ENCODE results near the gene MTOR.
A peak's percentile ranks its signal among the peaks of the same experiment; 100 is the strongest.
"Not testable (repeated sequence)": the region's sequence is repeated elsewhere in the genome, so short reads cannot be mapped to it uniquely, and the experiment has no call there.

Gene MTOR

GRCh38 chr1:11170102-11170501 lies 92.2 kb downstream of the MTOR start:
- no peak overlapping the region for H3K27ac ChIP-seq (ENCODE audit: low read depth in 2 of 2, low read length in 2 of 2)
- H3K4me1 ChIP-seq (ENCODE audit: control insufficient read depth in 2 of 2, insufficient read depth in 2 of 2, low read length in 2 of 2), result no peaks in the 10 kb centered on the region
- no peaks in the 10 kb centered on the region for H3K27me3 ChIP-seq (ENCODE audit: control insufficient read depth in 2 of 2, insufficient read depth in 2 of 2, low read length in 2 of 2)
- H3K9me3 ChIP-seq (ENCODE audit: control insufficient read depth in 2 of 2, low read length in 2 of 2), result no peaks in the 10 kb centered on the region
- H3K4me3 ChIP-seq (ENCODE audit: low read length in 2 of 2), result no peak overlapping the region
- H3K9ac ChIP-seq (ENCODE audit: low read depth in 1 of 2, low read length in 2 of 2), result no peak overlapping the region
- peaks cover 2 to 3% of the 10 kb centered on the region in 2 donors for H3K36me3 ChIP-seq (ENCODE audit: control insufficient read depth in 2 of 2, insufficient read depth in 2 of 2, low read length in 2 of 2)

- H3K9me3 ChIP-seq (ENCODE audit: control insufficient read depth in 2 of 2, low read length in 2 of 2), result no peaks in the 10 kb centered on the region
- peaks cover 2 to 3% of the 10 kb centered on the region in 2 donors for H3K36me3 ChIP-seq (ENCODE audit: control insufficient read depth in 2 of 2, insufficient read depth in 2 of 2, low read length in 2 of 2)
- H3K9ac ChIP-seq (ENCODE audit: low read depth in 1 of 2, low read length in 2 of 2), result no peak overlapping the region
- no peak overlapping the region for H3K27ac ChIP-seq (ENCODE audit: low read depth in 2 of 2, low read length in 2 of 2)
- no peaks in the 10 kb centered on the region for H3K4me1 ChIP-seq (ENCODE audit: control insufficient read depth in 2 of 2, insufficient read depth in 2 of 2, low read length in 2 of 2)
- no peak overlapping the region for H3K4me3 ChIP-seq (ENCODE audit: low read length in 2 of 2)
- no peaks in the 10 kb centered on the region for H3K27me3 ChIP-seq (ENCODE audit: control insufficient read depth in 2 of 2, insufficient read depth in 2 of 2, low read length in 2 of 2)
Observed at GRCh38 chr1:11169202-11169601, 93.1 kb downstream of the MTOR start.

DNA sequence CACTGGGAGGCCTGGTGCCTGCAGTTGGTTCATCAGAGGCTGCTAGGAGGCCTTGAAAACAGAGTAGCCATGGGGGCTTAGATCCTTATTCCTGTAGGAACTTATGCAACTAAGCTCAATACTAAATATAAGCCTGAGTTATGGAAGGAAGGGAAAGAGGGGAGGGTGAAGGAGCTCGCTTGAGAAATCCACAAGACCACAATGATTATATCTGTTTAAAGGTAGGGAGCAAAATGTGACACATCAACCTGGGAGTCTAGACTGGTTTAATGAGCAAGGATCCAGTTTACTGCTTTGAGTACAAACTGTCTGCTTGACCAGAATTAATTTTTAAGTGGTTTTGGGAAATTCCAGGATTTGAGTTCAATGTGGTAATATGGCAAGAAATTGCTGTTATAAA lies 93.6 kb downstream of the MTOR start:
- Histone ChIP-seq H3K9me3 (ENCODE audit: control insufficient read depth in 2 of 2, low read length in 2 of 2) (no peaks in the 10 kb centered on the region), H3K27me3 (ENCODE audit: control insufficient read depth in 2 of 2, insufficient read depth in 2 of 2, low read length in 2 of 2) (no peaks in the 10 kb centered on the region), H3K4me1 (ENCODE audit: control insufficient read depth in 2 of 2, insufficient read depth in 2 of 2, low read length in 2 of 2) (no peaks in the 10 kb centered on the region), H3K9ac (ENCODE audit: low read depth in 1 of 2, low read length in 2 of 2) (no peak overlapping the region), H3K36me3 (ENCODE audit: control insufficient read depth in 2 of 2, insufficient read depth in 2 of 2, low read length in 2 of 2) (peaks cover 2 to 3% of the 10 kb centered on the region in 2 donors), H3K4me3 (ENCODE audit: low read length in 2 of 2) (no peak overlapping the region), H3K27ac (ENCODE audit: low read depth in 2 of 2, low read length in 2 of 2) (no peak overlapping the region)

DNA sequence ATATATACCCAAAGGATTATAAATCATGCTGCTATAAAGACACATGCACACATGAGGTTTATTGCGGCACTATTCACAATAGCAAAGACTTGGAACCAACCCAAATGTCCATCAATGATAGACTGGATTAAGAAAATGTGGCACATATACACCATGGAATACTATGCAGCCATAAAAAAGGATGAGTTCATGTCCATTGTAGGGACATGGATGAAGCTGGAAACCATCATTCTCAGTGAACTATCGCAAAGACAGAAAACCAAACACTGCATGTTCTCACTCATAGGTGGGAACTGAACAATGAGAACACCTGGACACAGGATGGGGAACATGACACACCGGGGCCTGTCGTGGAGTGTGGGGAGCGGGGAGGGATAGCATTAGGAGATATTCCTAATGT lies 95.6 kb downstream of the MTOR start:
- H3K36me3 ChIP-seq (ENCODE audit: control insufficient read depth in 2 of 2, insufficient read depth in 2 of 2, low read length in 2 of 2); H3K4me3 ChIP-seq (ENCODE audit: low read length in 2 of 2); H3K4me1 ChIP-seq (ENCODE audit: control insufficient read depth in 2 of 2, insufficient read depth in 2 of 2, low read length in 2 of 2); H3K9ac ChIP-seq (ENCODE audit: low read depth in 1 of 2, low read length in 2 of 2); H3K27me3 ChIP-seq (ENCODE audit: control insufficient read depth in 2 of 2, insufficient read depth in 2 of 2, low read length in 2 of 2); H3K27ac ChIP-seq (ENCODE audit: low read depth in 2 of 2, low read length in 2 of 2); H3K9me3 ChIP-seq (ENCODE audit: control insufficient read depth in 2 of 2, low read length in 2 of 2): not testable (repeated sequence)

DNA sequence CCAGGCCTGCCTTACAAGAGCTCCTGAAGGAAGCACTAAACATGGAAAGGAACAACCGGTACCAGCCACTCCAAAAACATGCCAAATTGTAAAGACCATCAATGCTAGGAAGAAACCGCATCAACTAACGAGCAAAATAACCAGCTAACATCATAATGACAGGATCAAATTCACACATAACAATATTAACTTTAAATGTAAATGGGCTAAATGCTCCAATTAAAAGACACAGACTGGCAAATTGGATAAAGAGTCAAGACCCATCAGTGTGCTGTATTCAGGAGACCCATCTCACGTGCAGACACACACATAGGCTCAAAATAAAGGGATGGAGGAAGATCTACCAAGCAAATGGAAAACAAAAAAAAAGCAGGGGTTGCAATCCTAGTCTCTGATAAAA lies 99.6 kb downstream of the MTOR start:
- not testable (repeated sequence) for H3K4me1 ChIP-seq (ENCODE audit: control insufficient read depth in 2 of 2, insufficient read depth in 2 of 2, low read length in 2 of 2); H3K9ac ChIP-seq (ENCODE audit: low read depth in 1 of 2, low read length in 2 of 2); H3K9me3 ChIP-seq (ENCODE audit: control insufficient read depth in 2 of 2, low read length in 2 of 2); H3K27me3 ChIP-seq (ENCODE audit: control insufficient read depth in 2 of 2, insufficient read depth in 2 of 2, low read length in 2 of 2); H3K27ac ChIP-seq (ENCODE audit: low read depth in 2 of 2, low read length in 2 of 2); H3K36me3 ChIP-seq (ENCODE audit: control insufficient read depth in 2 of 2, insufficient read depth in 2 of 2, low read length in 2 of 2); H3K4me3 ChIP-seq (ENCODE audit: low read length in 2 of 2)

GRCh38 chr1:11158720-11159321 lies 103.5 kb downstream of the MTOR start:
- Histone ChIP-seq H3K27ac (ENCODE audit: low read depth in 2 of 2, low read length in 2 of 2) (no peak overlapping the region), H3K9ac (ENCODE audit: low read depth in 1 of 2, low read length in 2 of 2) (no peak overlapping the region), H3K36me3 (ENCODE audit: control insufficient read depth in 2 of 2, insufficient read depth in 2 of 2, low read length in 2 of 2) (peaks cover 16 to 18% of the 10 kb centered on the region in 2 donors), H3K4me1 (ENCODE audit: control insufficient read depth in 2 of 2, insufficient read depth in 2 of 2, low read length in 2 of 2) (no peaks in the 10 kb centered on the region), H3K9me3 (ENCODE audit: control insufficient read depth in 2 of 2, low read length in 2 of 2) (no peaks in the 10 kb centered on the region), H3K27me3 (ENCODE audit: control insufficient read depth in 2 of 2, insufficient read depth in 2 of 2, low read length in 2 of 2) (no peaks in the 10 kb centered on the region), H3K4me3 (ENCODE audit: low read length in 2 of 2) (no peak overlapping the region)

- no peaks in the 10 kb centered on the region for H3K9me3 ChIP-seq (ENCODE audit: control insufficient read depth in 2 of 2, low read length in 2 of 2)
- H3K27ac ChIP-seq (ENCODE audit: low read depth in 2 of 2, low read length in 2 of 2), result no peak overlapping the region
- no peak overlapping the region for H3K4me3 ChIP-seq (ENCODE audit: low read length in 2 of 2)
- H3K27me3 ChIP-seq (ENCODE audit: control insufficient read depth in 2 of 2, insufficient read depth in 2 of 2, low read length in 2 of 2), result no peaks in the 10 kb centered on the region
- H3K4me1 ChIP-seq (ENCODE audit: control insufficient read depth in 2 of 2, insufficient read depth in 2 of 2, low read length in 2 of 2), result no peaks in the 10 kb centered on the region
- peaks cover 16 to 18% of the 10 kb centered on the region in 2 donors for H3K36me3 ChIP-seq (ENCODE audit: control insufficient read depth in 2 of 2, insufficient read depth in 2 of 2, low read length in 2 of 2)
- no peak overlapping the region for H3K9ac ChIP-seq (ENCODE audit: low read depth in 1 of 2, low read length in 2 of 2)
Observed at GRCh38 chr1:11158291-11158690, 104.1 kb downstream of the MTOR start.

- no peak overlapping the region for H3K9ac ChIP-seq (ENCODE audit: low read depth in 1 of 2, low read length in 2 of 2)
- no peak overlapping the region for H3K4me3 ChIP-seq (ENCODE audit: low read length in 2 of 2)
- H3K27me3 ChIP-seq (ENCODE audit: control insufficient read depth in 2 of 2, insufficient read depth in 2 of 2, low read length in 2 of 2), result no peaks in the 10 kb centered on the region
- H3K9me3 ChIP-seq (ENCODE audit: control insufficient read depth in 2 of 2, low read length in 2 of 2), result no peaks in the 10 kb centered on the region
- H3K4me1 ChIP-seq (ENCODE audit: control insufficient read depth in 2 of 2, insufficient read depth in 2 of 2, low read length in 2 of 2), result no peaks in the 10 kb centered on the region
- no peak overlapping the region for H3K27ac ChIP-seq (ENCODE audit: low read depth in 2 of 2, low read length in 2 of 2)
- H3K36me3 ChIP-seq (ENCODE audit: control insufficient read depth in 2 of 2, insufficient read depth in 2 of 2, low read length in 2 of 2), result peaks cover 16 to 18% of the 10 kb centered on the region in 2 donors
Observed at GRCh38 chr1:11157867-11158266, 104.5 kb downstream of the MTOR start.

GRCh38 chr1:11157394-11157793 lies 105.0 kb downstream of the MTOR start:
- no peak overlapping the region for H3K4me3 ChIP-seq (ENCODE audit: low read length in 2 of 2)
- H3K27ac ChIP-seq (ENCODE audit: low read depth in 2 of 2, low read length in 2 of 2), result no peak overlapping the region
- no peaks in the 10 kb centered on the region for H3K9me3 ChIP-seq (ENCODE audit: control insufficient read depth in 2 of 2, low read length in 2 of 2)
- no peak overlapping the region for H3K9ac ChIP-seq (ENCODE audit: low read depth in 1 of 2, low read length in 2 of 2)
- no peaks in the 10 kb centered on the region for H3K27me3 ChIP-seq (ENCODE audit: control insufficient read depth in 2 of 2, insufficient read depth in 2 of 2, low read length in 2 of 2)
- peaks cover 16 to 20% of the 10 kb centered on the region in 2 donors for H3K36me3 ChIP-seq (ENCODE audit: control insufficient read depth in 2 of 2, insufficient read depth in 2 of 2, low read length in 2 of 2)
- H3K4me1 ChIP-seq (ENCODE audit: control insufficient read depth in 2 of 2, insufficient read depth in 2 of 2, low read length in 2 of 2), result no peaks in the 10 kb centered on the region

DNA sequence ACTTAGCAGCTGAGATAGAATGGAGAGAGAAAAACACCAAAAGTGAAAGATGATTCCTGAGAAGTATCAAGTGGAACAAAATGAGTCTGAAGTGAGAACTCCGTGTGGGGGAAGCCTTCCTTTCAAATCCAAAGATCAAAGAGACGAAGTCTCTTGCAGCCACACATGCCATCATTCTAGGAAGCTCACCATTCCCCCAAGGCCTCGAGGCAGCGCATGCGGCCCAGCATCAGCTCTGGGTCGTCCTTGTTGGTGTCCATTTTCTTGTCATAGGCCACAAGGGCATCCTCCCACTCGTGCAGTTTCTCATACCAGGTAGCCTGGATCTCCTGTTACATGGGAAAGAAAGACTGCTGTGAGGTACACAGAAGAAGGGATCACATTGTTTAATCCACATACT lies 105.4 kb downstream of the MTOR start:
- Histone ChIP-seq H3K27ac (ENCODE audit: low read depth in 2 of 2, low read length in 2 of 2) (no peak overlapping the region), H3K36me3 (ENCODE audit: control insufficient read depth in 2 of 2, insufficient read depth in 2 of 2, low read length in 2 of 2) (peaks cover 19 to 22% of the 10 kb centered on the region in 2 donors), H3K9ac (ENCODE audit: low read depth in 1 of 2, low read length in 2 of 2) (no peak overlapping the region), H3K9me3 (ENCODE audit: control insufficient read depth in 2 of 2, low read length in 2 of 2) (no peaks in the 10 kb centered on the region), H3K27me3 (ENCODE audit: control insufficient read depth in 2 of 2, insufficient read depth in 2 of 2, low read length in 2 of 2) (no peaks in the 10 kb centered on the region), H3K4me3 (ENCODE audit: low read length in 2 of 2) (no peak overlapping the region), H3K4me1 (ENCODE audit: control insufficient read depth in 2 of 2, insufficient read depth in 2 of 2, low read length in 2 of 2) (no peaks in the 10 kb centered on the region)

DNA sequence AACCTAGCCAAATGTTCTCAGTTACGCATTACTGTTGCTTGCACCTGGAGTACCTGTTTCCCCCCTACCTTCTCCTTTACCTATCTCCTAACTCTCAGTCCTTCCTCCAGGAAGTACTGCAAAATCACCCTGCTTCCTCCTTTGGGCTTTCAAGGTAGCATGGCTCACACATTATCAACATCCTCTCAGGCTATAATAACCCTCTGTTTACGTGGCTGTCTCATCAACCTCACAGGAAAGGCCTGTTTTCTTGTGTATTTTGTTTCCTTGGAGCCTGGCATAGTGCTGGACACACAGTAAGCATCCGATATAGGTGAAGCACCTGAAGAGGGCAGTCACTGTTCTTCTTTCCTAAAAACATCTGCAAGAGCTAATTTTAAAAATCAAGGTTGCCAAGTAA lies 105.9 kb downstream of the MTOR start:
- Histone ChIP-seq H3K9me3 (ENCODE audit: control insufficient read depth in 2 of 2, low read length in 2 of 2) (no peaks in the 10 kb centered on the region), H3K4me3 (ENCODE audit: low read length in 2 of 2) (no peak overlapping the region), H3K27me3 (ENCODE audit: control insufficient read depth in 2 of 2, insufficient read depth in 2 of 2, low read length in 2 of 2) (no peaks in the 10 kb centered on the region), H3K4me1 (ENCODE audit: control insufficient read depth in 2 of 2, insufficient read depth in 2 of 2, low read length in 2 of 2) (no peaks in the 10 kb centered on the region), H3K36me3 (ENCODE audit: control insufficient read depth in 2 of 2, insufficient read depth in 2 of 2, low read length in 2 of 2) (peaks cover 16 to 26% of the 10 kb centered on the region in 2 donors), H3K27ac (ENCODE audit: low read depth in 2 of 2, low read length in 2 of 2) (no peak overlapping the region), H3K9ac (ENCODE audit: low read depth in 1 of 2, low read length in 2 of 2) (peak overlapping the region in 1 of 2 donors; percentile 8)
